Skeletal muscle satellite cell (primary cell): Measurements from ENCODE around the gene PRM2.

Experiments
- H3K27me3 ChIP-seq: 2 replicates; pipeline ENCODE4 v1.7.0; 2013; ENCODE audit warnings: low read length; ENCODE audit not compliant: control insufficient read depth, insufficient read depth
- H3K36me3 ChIP-seq: 2 replicates; pipeline ENCODE4 v1.7.0; 2013; ENCODE audit warnings: mild to moderate bottlenecking, control low read depth, low read length; ENCODE audit not compliant: insufficient read depth
- H3K4me1 ChIP-seq: 2 replicates; pipeline ENCODE4 v1.7.0; 2013; ENCODE audit warnings: low read length; ENCODE audit not compliant: control insufficient read depth, insufficient read depth
- H3K4me2 ChIP-seq: 2 replicates; pipeline ENCODE4 v1.7.0; 2013; ENCODE audit warnings: mild to moderate bottlenecking, low read length
- H3K4me3 ChIP-seq: 2 replicates; pipeline ENCODE4 v1.7.0; 2013; ENCODE audit warnings: low read length
- H3K9ac ChIP-seq: 2 replicates; pipeline ENCODE4 v1.7.0; 2013; ENCODE audit warnings: mild to moderate bottlenecking, low read depth, low read length, moderate library complexity
- H3K9me3 ChIP-seq: replicated peaks from 2 replicates; pipeline ENCODE4 v1.7.0; 2013; ENCODE audit warnings: mild to moderate bottlenecking, control low read depth, low read length

PRM2 gene

DNA sequence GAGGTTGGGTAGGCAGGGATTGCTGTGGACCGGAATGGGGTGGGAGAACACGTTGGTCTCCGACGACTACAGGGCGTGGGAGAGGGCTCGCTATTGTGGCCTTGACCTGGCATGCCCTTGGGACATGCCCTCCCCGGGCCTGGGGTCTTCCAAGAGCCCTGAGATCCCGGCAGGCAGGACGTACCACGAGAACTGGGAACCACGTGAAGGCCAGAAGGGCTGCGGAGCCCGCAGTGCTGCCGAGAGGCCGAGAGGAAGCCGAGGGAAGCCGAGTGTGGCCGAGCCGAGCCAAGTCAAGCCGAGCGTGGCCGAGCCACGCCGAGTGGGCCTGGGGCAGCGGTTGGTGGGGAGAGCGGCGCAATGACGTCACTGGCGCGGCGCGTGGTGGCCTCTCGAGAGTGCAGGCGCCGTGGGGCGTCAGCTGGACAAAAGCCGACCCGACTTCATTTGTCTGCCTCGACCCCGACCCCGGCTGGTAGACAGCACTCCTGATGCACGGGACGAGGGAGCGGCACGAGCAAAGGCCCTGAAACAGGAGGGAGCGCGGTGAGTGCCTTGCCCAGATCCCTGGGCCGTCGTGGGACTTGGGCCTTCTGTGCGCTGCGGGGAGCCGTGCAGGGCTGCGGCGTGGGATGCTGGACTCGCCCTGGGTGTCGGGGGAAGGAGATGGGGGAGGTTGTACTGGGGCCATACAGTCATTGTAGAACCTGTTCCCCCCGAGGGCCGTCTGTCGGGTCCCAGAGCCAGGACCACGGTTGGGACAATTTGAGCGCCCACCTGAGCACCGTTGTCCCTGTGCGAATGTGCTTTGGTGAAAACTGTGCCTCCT is 26.8 kb downstream of the PRM2 start:
- no peak overlapping the region for H3K4me2 ChIP-seq
- H3K36me3 ChIP-seq: no peaks in the 10 kb centered on the region
- H3K9ac ChIP-seq: no peak overlapping the region
- peaks cover 5% of the 10 kb centered on the region for H3K4me1 ChIP-seq
- H3K9me3 ChIP-seq: no peaks in the 10 kb centered on the region
- H3K27me3 ChIP-seq: peaks cover 3% of the 10 kb centered on the region
- no peak overlapping the region for H3K4me3 ChIP-seq

DNA sequence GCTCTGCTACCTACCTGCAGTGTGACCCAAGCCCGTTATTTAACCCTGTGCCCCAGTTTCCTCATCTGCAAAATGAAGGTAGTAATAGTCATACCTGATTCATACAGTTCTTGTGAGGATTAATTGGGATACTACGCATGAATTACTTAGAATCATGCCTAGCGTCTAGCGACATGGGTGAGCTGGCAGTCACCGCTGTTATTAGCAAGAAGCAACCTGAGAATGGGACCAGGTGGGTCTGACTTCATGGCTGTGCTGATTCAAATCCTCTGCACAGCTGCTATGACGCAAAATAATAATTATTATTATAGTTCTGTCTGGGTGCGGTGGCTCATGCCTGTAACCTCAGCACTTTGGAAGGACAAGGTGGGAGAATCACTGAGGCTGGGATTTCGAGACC is 28.1 kb downstream of the PRM2 start:
- H3K4me2 ChIP-seq: no peak overlapping the region
- no peaks in the 10 kb centered on the region for H3K36me3 ChIP-seq
- peaks cover 10% of the 10 kb centered on the region for H3K27me3 ChIP-seq

DNA sequence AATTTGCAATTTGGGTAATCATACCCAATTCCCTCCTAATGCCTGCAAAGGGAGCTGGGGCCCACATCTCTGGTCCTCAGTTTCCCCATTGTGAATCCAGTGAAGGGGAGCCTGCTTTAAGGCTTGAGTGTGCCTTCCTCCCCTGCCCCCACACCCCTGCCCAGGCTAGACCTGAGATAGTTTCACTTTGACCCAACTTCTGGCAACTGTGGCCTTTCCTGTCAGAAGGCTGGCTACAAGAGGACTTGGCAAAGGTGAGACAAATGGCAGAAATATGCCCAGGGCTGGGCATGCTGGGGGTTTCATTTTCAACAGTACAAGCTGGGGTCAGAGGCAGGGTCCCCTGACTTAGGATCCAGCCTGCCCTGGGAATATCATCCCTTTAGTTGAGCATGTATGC is 30.3 kb downstream of the PRM2 start:
- Histone ChIP-seq H3K4me2 (no peak overlapping the region), H3K9ac (no peak overlapping the region)

More for the DNA sequence above, 28.1 kb downstream of the PRM2 start:
- no peaks in the 10 kb centered on the region for H3K9me3 ChIP-seq
- H3K9ac ChIP-seq: no peak overlapping the region
- H3K4me3 ChIP-seq: no peak overlapping the region
- no peaks in the 10 kb centered on the region for H3K4me1 ChIP-seq

DNA sequence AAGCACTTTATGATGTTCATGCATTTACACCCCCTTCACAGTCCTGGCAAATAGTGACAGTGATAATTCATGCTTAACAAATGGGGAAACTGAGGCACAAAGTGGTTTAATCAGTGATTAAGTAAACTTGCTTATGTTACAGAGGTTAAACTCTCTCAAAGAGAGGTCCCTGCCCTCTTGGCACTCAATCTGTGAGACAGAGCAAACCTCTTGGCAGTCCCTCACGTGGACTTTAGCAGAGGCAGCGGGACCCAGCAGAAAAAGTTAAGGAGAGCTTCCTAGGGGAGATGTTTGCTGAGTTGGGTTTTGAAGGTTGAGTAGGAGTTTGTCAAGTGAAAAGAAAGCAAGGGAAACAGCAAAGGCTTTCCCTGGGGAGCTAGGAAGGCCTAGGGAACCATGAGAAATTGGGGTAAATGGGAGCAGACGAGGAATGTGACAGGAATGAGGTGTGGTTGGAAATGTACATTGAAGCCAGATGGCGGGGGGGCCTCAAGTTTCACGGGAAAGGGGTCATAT is 31.0 kb downstream of the PRM2 start:
- Histone ChIP-seq H3K4me3 (no peak overlapping the region), H3K4me2 (no peak overlapping the region), H3K36me3 (no peaks in the 10 kb centered on the region), H3K9ac (no peak overlapping the region), H3K9me3 (no peaks in the 10 kb centered on the region), H3K4me1 (no peaks in the 10 kb centered on the region), H3K27me3 (peaks cover 22% of the 10 kb centered on the region)

More for the DNA sequence above, 30.3 kb downstream of the PRM2 start:
- Histone ChIP-seq H3K27me3 (peaks cover 22% of the 10 kb centered on the region), H3K9me3 (no peaks in the 10 kb centered on the region), H3K4me1 (no peaks in the 10 kb centered on the region), H3K36me3 (no peaks in the 10 kb centered on the region), H3K4me3 (no peak overlapping the region)

DNA sequence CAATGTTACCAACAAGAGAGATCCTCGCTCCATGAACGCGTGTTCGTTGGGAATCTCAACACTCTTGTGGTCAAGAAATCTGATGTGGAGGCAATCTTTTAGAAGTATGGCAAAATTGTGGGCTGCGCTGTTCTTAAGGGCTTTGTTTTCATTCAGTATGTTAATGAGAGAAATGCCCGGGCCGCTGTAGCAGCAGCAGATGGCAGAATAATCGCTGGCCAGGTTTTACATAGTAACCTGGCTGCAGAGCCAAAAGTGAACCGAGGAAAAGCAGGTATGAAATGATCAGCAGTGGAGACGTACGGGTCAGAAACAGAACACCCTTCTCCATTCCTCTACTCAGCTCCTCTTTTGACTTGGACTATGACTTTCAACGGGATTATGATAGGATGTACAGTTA is 33.6 kb downstream of the PRM2 start:
- H3K9ac ChIP-seq: no peak overlapping the region
- H3K36me3 ChIP-seq: no peaks in the 10 kb centered on the region
- no peak overlapping the region for H3K4me3 ChIP-seq
- H3K27me3 ChIP-seq: peaks cover 22% of the 10 kb centered on the region
- H3K9me3 ChIP-seq: no peaks in the 10 kb centered on the region
- no peaks in the 10 kb centered on the region for H3K4me1 ChIP-seq
- H3K4me2 ChIP-seq: no peak overlapping the region

DNA sequence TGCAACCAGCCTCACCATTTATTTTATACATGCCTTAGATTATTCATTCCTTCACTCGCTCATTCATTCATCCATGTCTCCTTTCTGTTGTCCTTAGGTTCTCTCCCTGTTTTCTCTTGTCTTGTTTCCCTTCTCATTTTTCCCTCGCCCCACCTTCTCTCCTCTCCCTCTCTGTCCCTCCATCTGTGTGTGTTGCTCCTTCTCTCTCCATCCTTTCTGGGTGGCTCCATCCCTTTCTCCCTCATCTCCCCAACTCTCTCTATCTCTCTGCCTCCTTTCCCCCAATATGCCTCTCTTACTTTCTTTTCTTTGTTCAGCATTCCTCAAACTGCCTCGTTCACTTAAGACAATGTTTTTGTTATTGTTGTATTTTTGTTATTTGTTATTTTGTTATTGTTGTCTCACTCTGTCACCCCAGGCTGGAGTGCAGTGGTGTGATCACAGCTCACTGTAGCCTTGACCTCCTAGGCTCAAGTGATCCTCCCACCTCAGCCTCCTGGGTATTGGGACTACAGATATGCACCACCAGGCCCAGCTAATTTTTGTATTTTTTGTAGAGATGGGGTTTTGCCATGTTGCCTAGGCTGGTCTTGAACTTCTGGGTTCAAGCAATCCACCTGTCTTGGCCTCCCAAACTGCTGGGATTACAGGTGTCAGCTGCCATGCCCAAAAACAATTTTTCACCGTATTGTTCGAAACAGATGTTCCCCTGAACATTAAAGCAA is 34.6 kb downstream of the PRM2 start:
- H3K36me3 ChIP-seq: no peaks in the 10 kb centered on the region
- H3K4me2 ChIP-seq: no peak overlapping the region
- no peaks in the 10 kb centered on the region for H3K4me1 ChIP-seq
- H3K9ac ChIP-seq: no peak overlapping the region
- H3K27me3 ChIP-seq: peaks cover 22% of the 10 kb centered on the region
- H3K4me3 ChIP-seq: no peak overlapping the region
- no peaks in the 10 kb centered on the region for H3K9me3 ChIP-seq

DNA sequence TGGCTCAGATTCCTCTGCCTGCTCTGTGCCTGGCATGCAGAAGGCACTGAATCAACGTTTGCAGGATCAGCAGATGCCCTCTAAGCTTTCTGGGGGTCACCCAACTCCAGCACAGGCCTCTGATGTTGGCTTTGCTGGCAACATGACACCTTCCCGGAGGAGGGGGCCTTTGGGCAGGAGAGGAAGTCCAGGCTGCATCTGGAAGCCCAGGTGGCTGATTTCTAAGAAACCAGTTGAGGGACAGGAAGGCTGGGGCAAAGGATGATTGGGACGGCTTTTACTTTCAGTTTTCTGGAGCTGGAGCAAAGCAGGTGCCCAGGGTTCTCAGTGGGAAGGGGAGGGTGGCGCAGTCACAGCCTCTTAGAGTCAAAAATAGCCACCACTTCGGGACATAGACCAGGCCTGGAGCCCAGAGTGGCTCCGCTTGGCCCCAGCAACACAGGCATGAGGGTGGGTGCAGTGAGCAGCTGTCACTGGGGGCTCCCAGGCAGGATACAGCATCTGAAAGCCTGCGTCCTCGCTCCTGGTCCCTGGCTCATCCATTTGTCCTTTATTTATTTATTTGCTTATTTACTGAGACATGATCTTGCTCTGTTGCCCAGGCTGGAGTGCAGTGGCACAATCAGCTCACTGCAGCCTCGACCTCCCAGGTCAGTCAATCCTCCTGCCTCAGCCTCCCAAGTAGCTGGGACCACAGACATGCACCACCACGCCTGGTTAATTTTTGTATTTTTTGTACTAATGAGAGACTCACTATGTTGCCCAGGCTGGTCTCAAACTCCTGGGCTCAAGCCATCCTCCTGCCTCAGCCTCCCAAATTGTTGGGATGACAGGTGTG is 35.4 kb downstream of the PRM2 start:
- H3K9ac ChIP-seq: no peak overlapping the region
- H3K4me1 ChIP-seq: no peaks in the 10 kb centered on the region
- peak overlapping the region; percentile 13 for H3K4me2 ChIP-seq
- H3K9me3 ChIP-seq: no peaks in the 10 kb centered on the region
- H3K36me3 ChIP-seq: no peaks in the 10 kb centered on the region
- peaks cover 22% of the 10 kb centered on the region for H3K27me3 ChIP-seq
- no peak overlapping the region for H3K4me3 ChIP-seq

DNA sequence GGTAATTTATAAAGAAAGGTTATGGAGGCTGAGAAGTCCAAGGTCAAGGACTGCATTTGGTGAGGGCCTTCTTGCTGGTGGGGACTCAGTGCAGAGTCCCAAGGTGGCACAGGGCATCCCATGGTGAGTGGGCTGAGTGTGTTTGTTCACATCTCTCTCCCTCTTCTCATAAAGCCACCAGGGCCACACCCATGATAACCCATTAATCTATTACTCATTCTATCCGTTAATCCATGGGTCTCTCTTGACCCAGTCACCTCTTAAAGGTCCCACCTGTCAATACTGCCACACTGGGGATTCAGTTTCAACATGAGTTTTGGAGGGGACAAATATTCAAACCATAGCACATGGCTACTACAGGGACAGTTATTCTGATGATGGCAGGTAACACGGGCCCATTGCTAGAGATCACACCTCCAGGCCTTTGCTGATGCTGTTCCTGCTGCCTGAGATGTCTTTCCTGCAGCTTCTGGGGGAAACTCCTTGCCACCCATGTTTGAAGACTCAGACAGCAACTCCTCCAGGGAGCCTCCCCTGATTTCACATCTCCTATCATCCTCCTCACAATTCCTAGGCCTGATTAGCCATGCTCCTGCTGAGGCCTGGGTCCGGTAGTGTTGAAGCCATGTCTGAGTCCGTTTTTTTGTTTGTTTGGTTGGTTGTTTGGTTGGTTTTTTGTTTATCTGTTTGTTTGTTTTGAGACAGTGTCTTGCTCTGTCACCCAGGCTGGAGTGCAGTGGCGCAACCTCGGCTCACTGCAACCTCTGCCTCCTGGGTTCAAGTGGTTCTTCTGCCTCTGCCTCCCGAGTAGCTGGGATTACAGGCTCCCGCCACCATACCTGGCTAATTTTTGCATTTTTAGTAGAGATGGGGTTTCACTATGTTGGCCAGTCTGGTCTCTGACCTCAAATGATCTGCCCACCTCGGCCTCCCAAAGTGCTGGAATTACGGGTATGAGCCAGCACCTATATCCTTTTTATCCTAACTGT is 36.3 kb downstream of the PRM2 start:
- Histone ChIP-seq H3K4me3 (no peak overlapping the region), H3K4me2 (no peak overlapping the region), H3K9me3 (no peaks in the 10 kb centered on the region), H3K9ac (no peak overlapping the region), H3K36me3 (no peaks in the 10 kb centered on the region), H3K27me3 (peaks cover 19% of the 10 kb centered on the region), H3K4me1 (no peaks in the 10 kb centered on the region)

DNA sequence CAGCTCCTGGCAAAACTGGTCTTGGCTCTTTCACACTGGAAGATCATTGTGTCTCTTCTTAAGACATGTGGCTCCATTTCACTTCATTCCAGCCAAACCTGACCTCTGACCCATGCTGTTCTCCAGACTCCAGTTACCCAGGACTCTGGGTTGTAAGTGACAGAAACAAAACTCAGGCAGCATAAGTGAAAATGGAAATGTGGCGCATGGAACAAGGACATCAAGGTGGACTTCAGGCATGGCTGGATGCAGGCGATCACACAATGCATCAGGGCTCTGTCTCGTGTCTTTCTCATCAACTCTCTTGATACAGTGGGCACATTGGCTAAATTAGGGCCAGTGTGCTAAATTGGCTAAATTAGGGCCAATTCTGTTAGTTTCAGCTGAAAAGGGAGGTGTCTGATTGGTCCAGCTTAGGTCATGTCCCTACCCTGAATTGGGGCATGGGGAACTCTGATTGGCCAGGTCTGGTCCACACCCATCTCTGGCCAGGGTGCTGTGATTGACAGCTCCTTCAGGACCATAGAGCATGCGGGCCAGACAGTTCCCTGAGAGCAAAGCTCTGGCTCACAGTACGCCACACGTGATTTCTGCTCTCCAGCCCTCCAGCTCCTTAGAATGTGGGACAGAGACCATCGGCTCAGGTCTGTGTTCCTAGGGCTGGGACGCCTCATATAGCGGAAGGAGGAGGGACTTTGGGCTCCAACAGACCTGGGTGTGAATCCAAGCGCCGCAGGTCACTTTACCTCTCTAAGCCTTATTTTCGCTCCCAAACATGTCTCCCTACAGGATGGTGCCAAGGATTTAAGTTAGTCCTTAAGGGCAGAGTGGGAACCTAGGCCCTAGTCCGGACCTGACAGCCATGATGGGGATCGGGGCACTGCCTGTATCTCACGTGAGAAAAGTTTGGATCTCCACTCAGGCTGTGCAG is 37.7 kb downstream of the PRM2 start:
- Histone ChIP-seq H3K27me3 (peaks cover 16% of the 10 kb centered on the region), H3K36me3 (no peaks in the 10 kb centered on the region), H3K9ac (no peak overlapping the region), H3K9me3 (no peaks in the 10 kb centered on the region), H3K4me1 (peaks cover 6% of the 10 kb centered on the region), H3K4me3 (no peak overlapping the region), H3K4me2 (no peak overlapping the region)
